ENCODE measurements around the gene BPGM.

DNA sequence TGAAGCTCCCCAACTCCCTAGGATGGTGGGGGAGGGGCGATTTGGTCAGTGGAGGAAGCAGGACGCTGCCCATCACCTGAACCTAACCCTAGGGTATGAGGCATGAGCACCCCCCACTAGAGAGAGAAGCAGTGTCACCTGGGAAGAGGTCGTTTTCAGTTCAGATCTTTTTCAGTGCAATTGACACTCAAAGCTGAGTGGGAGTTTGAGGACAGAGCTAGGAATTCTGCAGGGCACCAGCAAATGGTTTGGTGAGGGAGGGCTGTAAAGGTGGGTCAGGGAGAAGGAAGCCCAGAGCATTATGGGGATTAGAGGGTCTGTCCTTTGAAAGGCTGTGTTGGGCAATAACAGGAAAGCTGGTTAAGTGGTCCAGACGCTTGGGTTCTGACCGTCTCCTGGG, 10.9 kb downstream of the BPGM start:
- TF ChIP-seq CTCF (IDR thresholded peaks at IDR 0.05; ENCODE audit: low read length) (no peak), EZH2 (IDR thresholded peaks at IDR 0.05; ENCODE audit: borderline replicate concordance, low read length) (no peak)
